ENCODE measurements around the gene FGF1.

DNA sequence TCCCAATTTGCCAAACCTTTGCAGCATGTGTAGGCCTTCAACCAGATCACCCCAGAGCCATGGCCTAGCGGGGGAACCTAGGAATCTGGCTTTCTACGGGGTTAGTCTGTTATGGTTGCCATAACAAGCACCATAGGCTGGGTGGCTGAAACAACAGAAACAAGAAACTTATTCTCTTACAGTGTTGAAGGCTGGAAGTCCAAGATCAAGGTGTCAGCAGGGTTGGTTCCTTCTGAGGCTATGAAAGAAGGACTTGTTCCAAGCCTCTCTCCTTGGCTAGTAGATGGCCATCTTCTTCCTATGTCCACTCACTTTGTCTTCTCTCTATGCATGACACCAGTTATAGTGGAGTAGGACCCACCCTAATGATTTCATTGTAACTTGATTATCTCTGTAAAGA lies 6.1 kb downstream of the FGF1 start:
- TF ChIP-seq CTCF (IDR thresholded peaks at IDR 0.05) (no peak), POLR2AphosphoS5 (IDR thresholded peaks at IDR 0.05; ENCODE audit: low read depth, low read length) (no peak), TEAD4 (IDR thresholded peaks at IDR 0.05; ENCODE audit: borderline replicate concordance, insufficient read depth) (no peak), RFX5 (IDR thresholded peaks at IDR 0.05; ENCODE audit: low read length) (no peak), USF1 (IDR thresholded peaks at IDR 0.05; ENCODE audit: borderline replicate concordance, low read depth) (no peak), RCOR1 (IDR thresholded peaks at IDR 0.05; ENCODE audit: low read length) (no peak), EP300 (IDR thresholded peaks at IDR 0.05; ENCODE audit: borderline replicate concordance in 1 of 2, low read depth in 1 of 2, low read length in 1 of 2) (no peak)
